ENCODE data around the gene SCGB1C1.
A peak's percentile ranks its signal among the peaks of the same experiment; 100 is the strongest.
"Not testable (repeated sequence)": the region's sequence is repeated elsewhere in the genome, so short reads cannot be mapped to it uniquely, and the experiment has no call there.

SCGB1C1 gene

DNA sequence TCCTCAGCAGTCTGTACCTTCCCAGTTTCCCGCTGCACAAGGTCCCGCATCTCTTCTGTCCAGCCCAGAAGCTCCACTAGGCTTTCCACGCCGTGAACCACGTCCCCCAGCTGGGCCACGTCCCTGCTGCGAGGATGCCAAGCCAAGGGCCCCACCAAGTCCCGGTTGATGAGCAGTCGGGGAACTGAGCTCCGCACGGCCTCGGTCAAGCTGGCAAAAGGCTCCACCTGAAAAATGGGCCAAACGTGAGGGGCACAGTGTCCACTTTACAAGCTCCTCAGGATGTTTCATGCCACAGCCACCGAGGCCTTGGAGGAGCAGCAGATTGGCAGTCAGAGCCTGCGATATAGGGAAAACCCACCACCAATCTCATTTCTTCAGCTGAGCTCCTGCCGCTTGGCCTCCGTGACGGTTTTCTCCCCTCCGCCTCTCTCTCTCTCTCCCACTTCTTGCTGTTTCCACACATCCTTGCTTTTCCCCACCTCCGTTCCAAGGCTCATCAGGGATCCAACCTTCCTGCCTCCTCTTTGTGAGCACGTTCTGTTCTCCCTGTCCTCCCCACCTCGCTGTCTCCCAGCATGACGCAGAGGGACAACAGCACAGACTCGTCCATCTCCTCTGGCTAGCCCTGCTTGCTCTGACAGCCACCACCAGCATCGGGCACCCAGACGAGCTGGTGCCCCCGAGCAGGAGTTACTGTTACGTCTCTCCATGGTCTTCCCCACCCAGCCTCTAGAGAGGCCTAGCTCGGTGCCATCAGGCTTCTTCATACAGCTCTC, 26.1 kb downstream of the SCGB1C1 start:
- DNase-seq (ENCODE audit: low read depth) = no peak

DNA sequence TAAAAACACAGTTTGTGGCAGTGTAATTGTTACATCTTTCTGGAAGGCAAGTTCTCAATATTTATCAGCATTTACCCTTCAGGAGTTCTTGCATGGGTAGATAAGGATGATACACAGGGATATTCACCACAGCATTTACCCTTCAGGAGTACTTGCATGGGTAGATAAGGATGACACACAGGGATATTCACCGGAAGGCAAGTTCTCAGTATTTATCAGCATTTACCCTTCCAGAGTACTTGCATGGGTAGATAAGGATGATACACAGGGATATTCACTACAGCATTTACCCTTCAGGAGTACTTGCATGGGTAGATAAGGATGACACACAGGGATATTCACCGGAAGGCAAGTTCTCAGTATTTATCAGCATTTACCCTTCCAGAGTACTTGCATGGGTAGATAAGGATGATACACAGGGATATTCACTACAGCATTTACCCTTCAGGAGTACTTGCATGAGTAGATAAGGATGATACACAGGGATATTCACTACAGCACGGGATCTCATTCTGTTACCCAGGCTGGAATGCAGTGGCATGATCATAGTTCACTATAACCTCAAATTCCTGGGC, 27.9 kb downstream of the SCGB1C1 start:
- not testable (repeated sequence) for DNase-seq (ENCODE audit: low read depth)

DNA sequence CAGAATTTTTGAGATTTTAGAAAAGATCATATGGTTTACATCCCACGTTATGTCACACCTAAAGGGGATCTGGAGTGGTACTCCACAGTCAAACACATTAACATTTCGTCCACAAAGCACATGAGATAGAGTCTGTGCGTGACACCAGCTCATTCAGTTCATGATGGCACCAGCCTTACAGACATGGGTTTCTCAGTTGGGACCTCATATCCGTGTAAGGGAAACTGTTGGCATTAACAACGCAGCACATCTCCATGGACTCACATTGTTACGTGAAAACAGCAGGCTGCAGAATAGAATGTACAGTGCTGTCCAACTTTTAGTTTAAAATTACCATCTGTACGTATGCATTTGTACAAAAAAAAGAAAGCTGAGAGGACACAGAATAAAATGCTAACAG, 28.7 kb downstream of the SCGB1C1 start:
- no peak for DNase-seq (ENCODE audit: low read depth)

DNA sequence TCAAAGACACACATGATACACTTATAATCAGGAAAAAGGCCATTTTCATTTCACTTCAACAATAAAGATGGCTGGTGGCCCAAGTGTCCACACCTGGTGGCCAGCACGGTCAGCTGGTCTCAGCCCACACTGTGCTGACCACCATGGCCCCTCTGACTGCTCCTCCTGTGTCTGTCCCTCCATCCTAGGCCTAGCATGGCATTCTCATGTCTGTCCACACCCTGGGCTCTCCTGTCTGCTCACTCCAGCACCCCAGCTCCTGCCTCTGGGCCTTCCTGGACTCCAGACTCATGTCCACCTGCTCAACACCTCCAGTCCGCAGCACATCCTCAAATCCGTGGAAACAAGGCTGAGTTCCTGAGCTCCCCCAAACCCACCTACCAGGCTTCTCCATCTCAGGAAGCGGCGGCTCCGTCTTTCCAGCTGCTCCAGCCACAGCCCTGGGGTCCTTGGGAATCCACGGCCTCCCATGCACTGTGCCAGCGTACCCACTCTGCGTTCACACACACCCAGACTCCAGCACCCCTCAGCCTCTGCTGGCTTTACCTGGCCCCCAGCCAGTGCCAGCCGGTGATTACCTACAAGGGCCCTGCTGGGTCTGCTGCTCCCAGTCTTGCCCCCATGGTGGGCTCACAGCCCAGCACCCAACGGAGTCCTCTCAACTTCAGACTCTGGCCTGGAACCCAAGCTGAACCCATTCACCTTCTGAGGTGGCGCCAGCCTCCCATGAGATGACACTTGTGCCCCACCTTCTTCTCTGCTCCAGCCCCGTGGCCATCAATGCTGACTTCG, 29.3 kb downstream of the SCGB1C1 start:
- no peak for DNase-seq (ENCODE audit: low read depth)

DNA sequence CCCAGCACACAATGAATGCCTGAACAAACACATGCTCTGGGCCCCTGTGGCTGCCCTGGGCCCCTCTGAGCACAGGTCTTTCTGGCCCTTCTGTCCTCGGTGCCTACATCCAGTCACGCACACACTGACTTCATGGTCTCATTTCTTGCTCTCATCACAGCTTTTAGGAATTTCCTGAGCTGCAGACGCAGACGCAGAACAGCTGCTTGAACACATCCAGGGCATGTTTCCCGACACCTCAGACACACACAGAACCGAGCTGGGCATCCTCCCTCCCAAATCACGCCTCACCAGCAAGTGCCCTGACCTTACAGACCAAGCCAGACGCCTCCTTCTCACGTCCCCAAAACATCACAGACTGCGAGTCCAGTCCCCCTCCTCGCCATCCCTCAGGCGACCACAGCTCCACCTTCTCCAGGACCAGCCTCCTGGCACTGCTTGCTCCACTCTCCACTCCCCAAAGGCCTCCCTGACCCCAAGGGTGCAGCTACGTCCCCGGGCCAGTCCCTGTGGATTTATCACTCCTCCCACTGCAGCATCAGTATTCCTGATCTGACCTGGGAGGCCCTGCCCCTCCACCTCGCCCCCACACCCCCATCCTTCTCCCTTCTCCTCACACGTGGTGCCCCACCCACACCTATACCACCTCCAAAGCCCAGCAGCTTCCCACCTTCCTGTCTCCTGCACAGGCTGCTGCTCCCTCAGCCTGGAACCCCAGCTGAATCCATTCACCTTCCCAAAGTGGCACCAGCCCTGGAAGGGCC, 30.3 kb downstream of the SCGB1C1 start:
- DNase-seq (ENCODE audit: low read depth) = no peak

DNA sequence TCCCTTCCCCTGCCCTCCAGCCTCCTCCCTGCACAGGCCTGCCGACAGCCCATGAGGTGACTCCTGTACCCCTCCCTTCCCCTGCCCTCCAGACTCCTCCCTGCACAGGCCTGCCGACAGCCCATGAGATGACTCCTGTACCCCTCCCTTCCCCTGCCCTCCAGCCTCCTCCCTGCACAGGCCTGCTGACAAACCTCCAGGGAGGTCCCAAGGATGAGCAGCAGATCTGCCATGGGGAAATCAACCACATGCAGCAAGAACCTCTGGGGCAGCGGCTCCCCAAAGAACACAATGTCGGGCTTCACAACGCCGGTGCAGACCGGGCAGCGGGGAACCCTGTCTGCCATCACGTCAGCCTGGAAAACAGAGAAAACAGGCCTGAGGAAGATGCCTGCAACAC, 31.0 kb downstream of the SCGB1C1 start:
- no peak for DNase-seq (ENCODE audit: low read depth)

DNA sequence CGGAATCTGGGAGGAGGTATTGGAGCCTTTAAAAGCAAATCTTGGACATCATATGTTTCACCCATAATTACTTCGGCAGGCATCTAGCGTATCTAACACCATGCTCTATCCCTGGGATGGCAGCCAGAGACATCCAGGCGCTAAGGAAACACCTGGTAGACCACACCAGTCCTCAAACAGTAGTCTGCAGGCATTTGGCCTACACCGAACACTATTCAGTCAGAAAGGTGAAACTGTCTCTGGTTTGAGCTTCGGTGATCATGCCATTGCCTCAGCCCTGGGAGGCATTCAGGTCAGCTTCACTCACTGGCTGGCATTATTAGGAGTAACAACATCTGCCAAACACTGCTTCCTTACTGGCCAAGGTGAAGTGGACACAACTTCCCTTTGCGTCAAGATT, 31.5 kb downstream of the SCGB1C1 start:
- DNase-seq (ENCODE audit: low read depth) = no peak

DNA sequence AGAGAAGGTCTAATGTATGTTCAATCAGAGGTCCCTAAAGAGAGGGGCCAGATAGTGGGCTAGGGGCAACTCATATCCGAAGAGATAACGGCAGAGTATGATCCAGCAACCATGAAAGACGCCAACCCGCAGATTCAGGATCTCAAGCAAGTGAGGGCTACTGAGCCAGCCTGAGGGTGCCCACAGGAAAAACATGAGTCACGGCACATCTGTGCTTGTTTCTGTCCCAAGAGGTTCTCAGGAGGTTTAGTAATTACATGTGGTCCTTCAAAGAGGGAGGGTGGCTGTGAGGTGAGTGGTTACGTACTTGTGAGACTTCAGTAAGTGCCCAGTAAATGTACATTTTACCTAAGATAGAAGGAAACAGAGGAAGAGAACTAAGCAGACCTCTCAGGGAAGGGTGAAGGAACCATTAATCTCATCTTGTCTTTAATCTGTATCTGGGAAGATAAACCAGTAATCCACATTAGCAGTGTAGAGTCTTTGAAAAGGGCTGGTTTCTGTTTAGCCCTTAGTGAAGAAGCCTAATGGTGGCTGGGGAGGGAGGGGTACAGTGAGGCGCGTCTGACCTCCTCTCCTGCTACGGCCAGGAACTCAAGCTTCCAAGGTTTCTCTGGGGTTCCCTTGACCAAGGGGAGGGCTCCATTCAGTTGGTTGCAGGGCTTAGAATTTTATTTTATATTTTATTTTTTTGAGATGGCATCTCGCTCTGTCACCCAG, 33.0 kb downstream of the SCGB1C1 start:
- no peak for DNase-seq (ENCODE audit: low read depth)

DNA sequence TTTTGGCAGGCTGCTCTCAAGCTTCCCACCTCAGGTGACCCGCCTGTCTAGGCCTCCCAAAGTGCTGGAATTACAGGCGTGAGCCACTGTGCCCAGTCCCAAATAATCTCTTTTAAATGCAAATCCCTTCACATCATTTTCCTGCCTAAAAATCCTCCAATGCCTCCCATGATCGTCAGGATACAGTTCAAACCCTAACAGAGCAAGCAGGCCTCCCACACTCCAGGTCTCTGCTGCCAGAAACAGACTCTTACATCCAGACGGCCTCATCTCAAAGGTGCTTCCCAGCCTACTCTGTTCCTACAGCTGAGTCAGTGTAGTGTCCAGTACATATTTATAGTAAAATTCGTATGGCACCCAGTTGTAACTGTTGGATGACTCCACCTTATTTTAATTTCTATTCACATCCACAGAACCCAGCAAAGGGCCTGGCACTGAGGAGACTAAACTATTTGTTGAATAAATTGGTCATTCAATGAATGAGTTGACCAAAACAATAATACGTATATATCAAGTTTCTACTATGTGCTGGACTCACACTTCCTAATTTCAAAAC, 35.0 kb downstream of the SCGB1C1 start:
- no peak for DNase-seq (ENCODE audit: low read depth)

DNA sequence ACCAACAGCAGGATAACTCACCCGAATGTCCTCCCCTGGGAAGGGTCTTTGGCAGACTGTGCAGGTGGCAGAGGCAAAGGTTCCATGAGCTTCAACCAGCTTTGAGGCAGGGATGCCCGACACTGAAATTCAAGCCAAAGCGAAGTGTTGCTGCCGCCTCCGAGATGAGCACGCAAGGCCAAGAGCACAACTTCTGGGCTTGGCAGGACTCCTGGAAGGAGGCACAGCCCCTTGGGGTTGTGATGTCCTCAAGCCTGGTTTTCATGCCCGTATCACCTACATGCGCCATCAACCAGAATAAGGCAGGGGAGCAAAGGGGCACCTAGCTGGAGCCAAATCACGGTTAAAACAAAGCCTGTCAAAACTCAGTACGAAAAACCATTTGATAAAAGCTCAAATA, 37.6 kb downstream of the SCGB1C1 start:
- no peak for DNase-seq (ENCODE audit: low read depth)

DNA sequence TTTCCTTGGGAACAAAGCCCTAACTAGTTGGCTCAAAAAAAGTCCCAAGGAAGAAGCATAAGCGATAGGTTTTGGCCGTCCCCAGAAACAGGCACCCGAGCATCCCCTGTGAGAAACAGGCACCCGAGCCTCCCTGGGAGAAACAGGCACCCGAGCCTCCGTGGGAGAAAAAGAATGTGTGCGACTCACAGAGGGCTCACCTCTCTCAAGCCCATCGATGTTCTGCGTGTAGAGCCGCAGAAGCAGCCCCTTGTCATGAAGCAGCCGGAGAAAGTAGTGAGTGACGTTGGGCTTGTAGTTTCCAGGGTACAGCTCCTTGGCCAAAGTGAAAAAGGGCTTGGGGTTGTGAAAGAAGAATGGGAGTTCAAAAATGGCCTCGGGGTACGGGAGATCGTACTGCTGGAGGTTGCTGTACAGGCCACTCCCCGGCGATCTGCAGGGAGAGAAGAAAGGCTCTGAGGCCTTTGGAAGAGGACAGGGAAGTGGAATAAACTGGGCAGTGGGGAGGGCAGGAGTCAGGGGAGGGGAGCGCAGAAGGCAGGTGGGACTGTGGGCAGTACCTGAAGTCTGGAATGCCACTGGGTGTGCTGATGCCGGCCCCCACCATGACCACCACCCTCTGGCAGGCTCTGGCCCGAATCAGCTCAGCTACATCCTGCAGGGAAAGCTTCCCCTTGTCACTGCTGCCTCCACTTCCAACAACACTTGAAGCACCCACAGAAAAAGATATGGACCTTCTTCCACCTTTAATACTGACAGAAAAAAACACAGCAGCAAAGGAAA, 40.1 kb downstream of the SCGB1C1 start:
- no peak for DNase-seq (ENCODE audit: low read depth)

DNA sequence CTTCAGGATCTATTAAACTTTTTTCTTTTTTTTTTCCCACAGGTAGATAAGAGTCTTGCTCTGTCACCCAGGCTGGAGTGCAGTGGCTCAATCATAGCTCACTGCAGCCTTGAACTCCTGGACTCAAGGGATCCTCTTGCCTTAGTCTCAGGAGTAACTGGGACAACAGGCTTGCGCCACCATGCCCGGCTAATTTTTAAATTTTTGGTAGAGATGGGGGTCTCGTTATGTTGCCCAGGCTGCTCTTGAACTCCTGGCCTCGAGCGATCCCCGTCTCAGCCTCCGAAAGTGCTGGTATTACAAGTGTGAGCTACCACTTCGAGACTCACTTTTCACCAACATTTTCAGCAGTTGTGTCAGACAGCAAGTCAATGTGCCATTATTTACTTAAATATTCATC, 42.3 kb downstream of the SCGB1C1 start:
- DNase-seq (ENCODE audit: low read depth) = no peak

DNA sequence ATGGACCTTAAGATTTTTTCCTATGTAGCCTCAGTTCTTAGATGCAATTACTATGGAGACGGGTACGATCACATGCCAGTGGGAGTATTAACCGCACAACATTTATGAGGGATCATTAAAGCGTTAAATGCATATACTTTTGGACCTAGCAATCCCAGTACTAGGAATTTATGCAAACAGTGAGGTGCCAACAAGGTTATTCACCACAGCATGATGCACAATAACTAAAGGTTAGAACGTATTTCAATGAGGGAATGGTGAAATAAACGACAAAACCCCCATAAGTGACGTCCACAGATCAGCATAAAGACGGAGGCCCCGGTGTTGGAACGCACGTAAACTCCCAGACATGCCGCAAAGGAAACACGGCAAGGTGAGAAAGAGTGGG, 42.7 kb downstream of the SCGB1C1 start:
- DNase-seq (ENCODE audit: low read depth) = no peak

DNA sequence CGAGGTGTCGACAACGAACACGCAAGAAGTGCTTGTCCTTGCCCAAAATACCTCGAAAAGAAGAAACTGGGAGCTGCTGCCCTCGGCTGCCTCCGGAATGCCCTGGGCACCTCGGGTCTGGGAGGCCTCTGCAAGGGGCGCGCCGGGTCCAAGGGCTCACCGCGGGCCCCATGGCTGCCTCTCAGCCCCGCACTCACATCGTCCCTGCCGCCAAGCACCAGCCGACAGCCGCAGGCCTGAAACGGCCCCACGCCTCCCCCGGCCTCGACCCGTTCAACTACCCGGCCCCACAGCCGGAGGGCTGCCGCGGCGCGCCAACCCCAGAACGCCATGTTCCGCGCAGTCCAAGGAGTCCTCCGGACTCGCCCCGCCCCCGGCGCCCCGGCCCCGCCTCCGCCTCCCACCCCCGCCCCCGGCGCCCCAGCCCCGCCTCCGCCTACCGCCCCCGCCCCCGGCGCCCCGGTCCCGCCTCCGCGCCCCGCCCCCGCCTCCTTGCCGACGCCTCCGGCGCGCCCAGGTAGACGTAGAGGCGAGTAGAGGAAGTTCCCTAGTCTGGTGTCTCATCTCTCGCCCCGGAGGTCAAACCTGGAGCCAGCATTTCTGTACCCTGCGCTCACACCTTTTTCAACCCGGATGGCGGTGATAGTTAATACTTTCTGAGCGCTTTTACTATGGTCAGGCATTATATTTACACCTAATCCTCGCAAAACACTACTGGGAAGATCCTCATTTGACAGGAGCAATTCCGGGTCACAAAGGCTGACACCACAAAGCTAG, 43.3 kb downstream of the SCGB1C1 start, which contains the start of gene SIRT3:
SIRT3 (minus strand) TSS at position 346 of the 777 bp plus-strand sequence; CDS start at position 332, 14 bp downstream.
- peak; percentile 52 for DNase-seq (ENCODE audit: low read depth)

DNA sequence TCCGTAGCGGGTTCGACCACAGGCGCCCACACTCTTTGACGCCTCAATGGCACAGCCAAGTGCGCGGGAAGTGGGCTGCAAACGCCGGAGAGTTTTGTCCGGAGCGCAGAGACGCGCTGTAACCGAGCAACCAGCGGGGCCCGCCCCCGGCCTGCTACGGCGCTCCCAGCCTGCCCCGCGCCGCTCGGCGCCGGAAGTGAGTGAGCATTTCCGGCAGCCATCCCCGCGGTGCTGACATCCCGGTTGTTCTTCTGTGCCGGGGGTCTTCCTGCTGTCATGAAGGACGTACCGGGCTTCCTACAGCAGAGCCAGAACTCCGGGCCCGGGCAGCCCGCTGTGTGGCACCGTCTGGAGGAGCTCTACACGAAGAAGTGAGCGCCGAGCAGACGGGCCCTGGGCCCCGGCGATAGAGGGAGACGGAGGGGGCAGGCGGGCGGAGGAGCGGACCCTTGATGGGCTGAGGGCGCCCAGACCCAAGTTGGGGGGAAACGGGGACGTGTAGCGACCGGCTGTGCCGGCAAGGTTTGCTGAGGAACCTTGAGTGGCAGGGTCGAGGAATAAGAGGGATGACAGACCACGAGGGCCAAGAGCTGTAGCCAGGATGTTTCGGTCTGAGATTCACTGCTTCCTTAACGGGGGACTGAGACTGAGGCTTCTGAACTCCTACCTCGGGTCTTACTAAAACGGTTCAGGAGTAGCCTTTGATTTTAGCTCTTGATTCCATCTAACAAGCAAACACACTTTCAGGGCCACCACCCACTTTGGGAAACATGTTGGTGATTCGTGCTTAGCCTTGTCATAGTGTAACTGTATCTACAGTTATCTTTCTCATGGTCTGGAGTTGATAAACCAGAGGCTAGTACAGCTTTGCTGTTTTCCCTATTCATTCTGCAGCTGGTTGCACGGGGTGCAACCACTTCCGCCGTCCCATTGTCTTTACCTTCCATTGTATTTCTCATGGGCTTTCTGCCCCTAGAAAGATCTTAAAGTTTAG, 44.2 kb downstream of the SCGB1C1 start, which contains the start of gene PSMD13:
PSMD13 (plus strand) TSS at position 203 of the 994 bp plus-strand sequence; CDS start at position 277, 74 bp downstream.
- peak; percentile 90 for DNase-seq (ENCODE audit: low read depth)

DNA sequence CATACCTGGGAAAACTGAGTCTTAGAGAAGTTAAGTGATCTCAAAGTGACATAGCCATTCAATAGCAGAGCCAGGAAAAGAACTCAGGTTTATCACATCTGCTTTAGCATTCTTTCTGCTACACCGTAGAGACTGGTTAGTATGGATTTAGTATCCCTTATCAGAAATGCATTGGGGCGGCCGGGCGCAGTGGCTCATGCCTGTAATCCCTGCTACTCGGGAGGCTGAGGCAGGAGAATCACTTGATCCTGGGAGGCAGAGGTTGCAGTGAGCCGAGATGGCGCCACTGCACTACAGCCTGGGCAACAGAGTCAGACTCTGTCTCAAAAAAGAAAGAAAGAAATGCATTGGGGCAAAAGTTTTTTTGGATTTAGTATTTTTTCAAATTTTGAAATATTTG, 45.5 kb downstream of the SCGB1C1 start:
- not testable (repeated sequence) for DNase-seq (ENCODE audit: low read depth)

DNA sequence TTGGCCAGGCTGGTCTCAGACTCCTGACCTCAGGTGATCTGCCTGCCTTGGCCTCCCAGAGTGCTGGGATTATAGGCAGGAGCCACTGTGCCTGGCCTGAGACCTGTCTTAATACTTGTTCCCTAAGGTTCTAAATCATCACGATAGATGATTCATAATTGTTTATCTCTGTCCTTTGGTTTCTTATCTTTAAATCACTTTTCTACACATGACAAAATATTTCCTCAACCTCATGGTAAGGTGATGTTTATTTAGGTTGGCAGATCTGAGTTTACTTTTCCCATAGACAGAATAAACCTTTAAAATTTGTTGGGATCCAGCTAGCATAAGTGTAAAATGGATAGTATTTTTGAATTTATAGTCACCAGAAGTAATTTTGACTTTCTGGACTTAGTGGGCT, 47.4 kb downstream of the SCGB1C1 start:
- DNase-seq (ENCODE audit: low read depth) = no peak

DNA sequence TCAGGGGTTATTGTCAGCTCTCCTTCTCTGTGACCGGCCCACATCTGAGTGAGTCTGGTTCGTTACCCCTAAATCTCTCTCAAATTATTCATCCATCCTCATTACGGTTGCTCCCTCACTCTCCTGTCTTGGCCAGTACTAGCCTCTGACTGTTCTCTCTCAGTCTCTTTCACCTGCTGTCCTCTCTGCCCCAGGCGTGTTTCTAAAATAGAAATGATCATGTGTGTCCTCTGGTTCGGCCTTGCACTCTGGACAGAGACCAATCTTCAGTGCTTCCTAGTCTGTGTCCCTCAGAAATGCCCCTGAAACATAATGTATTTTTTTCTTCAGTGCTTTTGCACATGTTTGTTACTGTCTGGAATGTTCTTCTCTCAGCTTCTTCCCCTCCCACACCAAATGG, 48.8 kb downstream of the SCGB1C1 start:
- DNase-seq (ENCODE audit: low read depth) = no peak

Measured in stimulated activated CD8-positive, alpha-beta memory T cell treated with anti-CD3 and anti-CD28 coated beads, Interleukin-4, amount 100 ng/mL, for 24 hours (primary cell).